ENCODE data around the gene SNX7.

The SNX7 gene

DNA sequence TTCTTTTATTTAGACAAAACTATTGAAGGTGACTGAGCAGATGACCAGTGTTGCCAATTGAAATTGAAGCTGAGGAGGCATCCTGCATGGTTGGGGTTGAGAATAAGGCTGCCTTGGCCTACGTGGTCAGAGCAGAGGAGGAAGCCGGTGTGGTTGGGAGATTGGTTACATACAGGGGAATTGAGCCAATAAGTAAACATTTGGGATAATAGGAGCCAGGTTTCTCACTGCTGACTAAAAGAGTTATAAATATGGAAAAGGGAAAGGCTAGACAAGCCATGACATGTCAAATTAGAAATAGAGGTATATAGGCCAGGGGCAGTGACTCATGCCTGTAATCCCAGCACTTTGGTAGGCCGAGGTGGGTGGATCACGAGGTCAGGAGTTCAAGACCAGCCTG lies 15.8 kb downstream of the SNX7 start:
- H3K9me3 Mint-ChIP-seq, result peaks cover 4% of the 10 kb centered on the region
- no peak overlapping the region for H3K27ac Mint-ChIP-seq
- H3K27me3 Mint-ChIP-seq, result no peaks in the 10 kb centered on the region
- H3K4me1 Mint-ChIP-seq (ENCODE audit: low read depth), result no peaks in the 10 kb centered on the region
- no peaks in the 10 kb centered on the region for H3K36me3 Mint-ChIP-seq (ENCODE audit: low read depth)
- H3K4me3 Mint-ChIP-seq, result no peak overlapping the region

DNA sequence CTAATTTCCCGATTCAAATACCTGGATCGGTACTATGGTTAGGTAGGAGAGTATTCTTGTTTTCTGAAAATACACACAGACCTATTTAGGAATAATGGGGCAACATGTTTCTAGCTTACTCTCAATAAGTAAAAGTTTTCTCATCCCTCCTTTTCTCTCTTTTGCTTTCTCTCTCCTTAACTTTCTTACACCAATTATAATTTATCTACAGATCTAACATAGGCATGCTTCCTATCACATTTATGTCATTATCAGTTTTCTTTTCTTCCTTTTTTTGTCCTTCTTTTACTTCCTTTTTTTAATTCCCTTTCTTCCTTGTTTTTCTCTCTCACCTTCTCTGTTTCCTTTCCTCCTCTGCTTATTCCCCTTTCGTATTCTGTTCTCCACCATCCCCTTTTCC lies 20.3 kb downstream of the SNX7 start:
- H3K4me1 Mint-ChIP-seq (ENCODE audit: low read depth), result no peaks in the 10 kb centered on the region
- H3K27ac Mint-ChIP-seq, result no peak overlapping the region
- H3K9me3 Mint-ChIP-seq, result peaks cover 4% of the 10 kb centered on the region
- H3K4me3 Mint-ChIP-seq, result no peak overlapping the region
- no peaks in the 10 kb centered on the region for H3K36me3 Mint-ChIP-seq (ENCODE audit: low read depth)
- no peaks in the 10 kb centered on the region for H3K27me3 Mint-ChIP-seq

DNA sequence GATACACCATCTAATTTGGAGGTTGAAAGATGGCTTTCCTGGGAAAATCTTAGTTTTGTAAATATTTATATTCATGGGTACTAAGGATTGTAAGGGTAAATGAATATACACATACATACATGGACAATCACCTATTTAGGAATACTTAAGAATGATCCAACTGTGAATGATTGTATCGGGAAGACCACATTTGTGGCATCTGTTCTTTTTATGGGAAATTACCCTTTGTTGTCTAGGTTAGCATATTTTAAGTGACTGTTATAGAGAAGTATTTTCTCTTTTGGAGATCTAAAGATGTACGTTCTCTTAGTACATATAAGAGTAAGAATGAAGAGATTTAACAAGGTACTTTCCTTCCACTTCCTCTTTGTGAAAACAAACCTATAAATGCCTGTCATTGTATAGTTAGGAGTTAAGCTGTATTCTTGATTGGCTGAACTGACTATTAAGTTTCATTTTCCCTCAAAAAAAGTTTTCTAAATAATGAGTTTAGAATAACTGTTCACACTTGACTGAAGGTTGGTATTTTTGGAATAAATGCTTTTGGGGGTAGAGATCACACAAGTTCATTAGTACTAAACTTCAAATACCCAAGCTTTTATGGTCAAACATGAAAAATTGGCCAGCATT lies 26.7 kb downstream of the SNX7 start:
- no peak overlapping the region for H3K4me3 Mint-ChIP-seq
- no peaks in the 10 kb centered on the region for H3K4me1 Mint-ChIP-seq (ENCODE audit: low read depth)
- H3K36me3 Mint-ChIP-seq (ENCODE audit: low read depth), result no peaks in the 10 kb centered on the region
- no peak overlapping the region for H3K27ac Mint-ChIP-seq
- no peaks in the 10 kb centered on the region for H3K9me3 Mint-ChIP-seq
- no peaks in the 10 kb centered on the region for H3K27me3 Mint-ChIP-seq

DNA sequence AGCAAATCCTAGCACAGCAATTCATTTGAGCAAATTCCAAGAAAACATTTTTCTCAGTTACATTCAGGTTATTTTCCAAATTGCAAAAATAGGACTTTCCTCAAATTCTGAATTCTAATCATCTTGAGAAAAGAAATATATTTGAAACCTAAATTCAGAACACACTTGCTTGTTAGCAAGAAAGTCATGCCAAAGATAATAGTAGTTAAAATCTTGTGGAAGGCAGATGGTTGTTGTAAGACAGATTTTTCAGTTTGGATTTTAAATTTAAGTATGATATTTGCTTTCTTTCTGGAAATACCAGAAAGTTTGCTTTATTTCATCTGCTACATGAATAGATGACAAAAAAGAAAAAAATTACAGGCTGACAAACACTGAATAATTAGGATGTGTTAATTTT lies 29.1 kb downstream of the SNX7 start:
- Mint-ChIP-seq H3K27me3 (no peaks in the 10 kb centered on the region), H3K9me3 (no peaks in the 10 kb centered on the region), H3K27ac (no peak overlapping the region), H3K36me3 (ENCODE audit: low read depth) (no peaks in the 10 kb centered on the region), H3K4me3 (no peak overlapping the region), H3K4me1 (ENCODE audit: low read depth) (no peaks in the 10 kb centered on the region)

DNA sequence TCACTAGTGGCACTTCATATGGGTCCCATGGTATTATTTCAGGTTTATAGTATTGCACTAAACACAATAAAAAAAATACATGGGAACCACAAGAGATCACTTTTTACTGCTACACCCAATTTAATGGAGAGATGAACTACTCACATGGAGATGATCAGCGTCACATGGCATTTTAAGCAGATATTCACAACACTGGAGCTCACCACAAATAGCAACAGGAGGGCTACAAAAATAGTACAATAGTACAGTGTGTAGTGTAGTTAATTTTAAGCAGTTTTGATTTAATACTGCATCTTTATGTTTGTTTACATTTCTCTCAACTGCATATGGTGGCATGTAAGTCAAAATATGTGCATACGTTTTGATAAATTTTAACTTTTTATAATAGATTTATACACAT lies 31.0 kb downstream of the SNX7 start:
- no peaks in the 10 kb centered on the region for H3K27me3 Mint-ChIP-seq
- H3K4me3 Mint-ChIP-seq, result no peak overlapping the region
- no peak overlapping the region for H3K27ac Mint-ChIP-seq
- H3K36me3 Mint-ChIP-seq (ENCODE audit: low read depth), result no peaks in the 10 kb centered on the region
- no peaks in the 10 kb centered on the region for H3K4me1 Mint-ChIP-seq (ENCODE audit: low read depth)
- H3K9me3 Mint-ChIP-seq, result no peaks in the 10 kb centered on the region

DNA sequence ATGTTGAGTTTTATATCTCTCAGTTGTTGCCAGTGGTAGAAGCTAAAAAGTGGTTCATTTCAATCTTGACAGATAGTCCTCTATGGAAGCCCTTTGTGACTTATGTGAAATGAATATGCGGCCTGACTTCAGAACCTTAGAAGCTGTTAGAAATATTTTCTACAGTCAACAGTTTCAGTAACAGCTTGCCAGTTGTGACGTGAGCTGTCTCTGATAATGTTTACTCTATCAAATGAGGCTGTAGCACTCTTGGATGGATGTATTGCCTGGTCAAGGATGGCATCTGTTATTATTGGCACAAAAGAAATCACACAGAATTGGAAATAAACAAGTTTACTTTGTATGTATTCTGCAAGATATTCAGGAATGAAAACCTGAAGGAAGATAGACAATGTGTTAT lies 31.9 kb downstream of the SNX7 start:
- Mint-ChIP-seq H3K36me3 (ENCODE audit: low read depth) (no peaks in the 10 kb centered on the region), H3K27me3 (no peaks in the 10 kb centered on the region)

DNA sequence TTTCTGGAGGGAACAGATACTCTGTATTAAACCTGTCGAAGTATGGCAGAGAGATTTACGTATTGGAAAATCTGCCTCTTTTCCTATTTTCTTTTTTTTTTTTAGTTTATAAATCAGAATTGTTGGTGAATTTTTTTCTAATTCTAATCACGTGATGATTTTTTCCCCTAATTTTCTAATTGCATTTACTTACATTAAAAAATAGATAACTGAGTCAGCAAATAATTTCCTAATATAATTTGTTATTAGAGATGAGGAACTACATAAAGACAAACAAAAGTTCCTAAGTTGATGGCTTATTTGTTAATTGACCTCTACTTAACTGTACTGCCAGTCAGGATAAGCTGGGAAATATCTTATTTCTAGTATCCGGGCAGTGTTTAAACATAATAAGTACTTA lies 34.6 kb downstream of the SNX7 start:
- H3K4me1 Mint-ChIP-seq (ENCODE audit: low read depth), result no peaks in the 10 kb centered on the region
- H3K27me3 Mint-ChIP-seq, result no peaks in the 10 kb centered on the region
- no peaks in the 10 kb centered on the region for H3K36me3 Mint-ChIP-seq (ENCODE audit: low read depth)
- H3K9me3 Mint-ChIP-seq, result no peaks in the 10 kb centered on the region
- no peak overlapping the region for H3K27ac Mint-ChIP-seq
- no peak overlapping the region for H3K4me3 Mint-ChIP-seq

More for the DNA sequence above, 31.9 kb downstream of the SNX7 start:
- no peaks in the 10 kb centered on the region for H3K4me1 Mint-ChIP-seq (ENCODE audit: low read depth)
- no peak overlapping the region for H3K27ac Mint-ChIP-seq
- no peak overlapping the region for H3K4me3 Mint-ChIP-seq
- H3K9me3 Mint-ChIP-seq, result no peaks in the 10 kb centered on the region

DNA sequence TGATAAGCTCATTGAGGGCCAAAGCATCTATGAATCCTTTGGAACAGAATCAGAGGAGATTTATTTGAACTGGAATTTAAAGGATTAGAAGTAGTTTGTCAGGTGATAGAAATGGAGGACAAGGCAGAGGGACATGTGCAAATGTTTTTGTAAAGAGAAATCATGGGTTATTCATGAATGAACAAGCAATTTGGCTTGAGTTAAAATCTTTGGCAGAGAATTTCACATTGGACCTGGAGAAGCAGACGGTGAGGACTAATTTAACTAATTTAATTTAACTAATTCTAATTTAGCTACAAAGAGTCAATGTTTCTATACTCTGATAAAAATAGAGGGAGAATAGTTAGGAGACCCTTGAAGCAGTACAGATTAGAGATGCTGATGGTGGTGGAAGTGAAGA lies 36.3 kb downstream of the SNX7 start:
- no peaks in the 10 kb centered on the region for H3K36me3 Mint-ChIP-seq (ENCODE audit: low read depth)
- H3K4me1 Mint-ChIP-seq (ENCODE audit: low read depth), result no peaks in the 10 kb centered on the region
- no peaks in the 10 kb centered on the region for H3K9me3 Mint-ChIP-seq
- no peak overlapping the region for H3K27ac Mint-ChIP-seq
- no peaks in the 10 kb centered on the region for H3K27me3 Mint-ChIP-seq
- H3K4me3 Mint-ChIP-seq, result no peak overlapping the region

DNA sequence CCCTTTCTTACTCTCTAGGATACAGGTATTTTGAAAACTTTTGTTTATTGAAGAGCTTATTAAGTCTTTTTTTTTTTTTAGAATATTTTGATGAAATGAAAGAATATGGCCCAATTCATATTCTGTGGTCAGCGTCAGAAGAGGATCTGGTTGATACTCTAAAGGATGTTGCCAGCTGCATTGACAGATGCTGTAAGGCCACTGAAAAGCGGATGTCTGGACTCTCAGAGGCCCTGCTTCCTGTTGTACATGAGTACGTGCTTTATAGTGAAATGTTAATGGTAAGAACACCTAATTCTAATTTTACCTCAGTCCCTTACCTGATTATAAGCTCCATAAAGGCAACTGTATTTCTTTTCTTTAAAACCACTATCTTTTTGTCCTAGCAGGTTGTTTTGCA lies 37.1 kb downstream of the SNX7 start:
- H3K27me3 Mint-ChIP-seq, result peaks cover 3% of the 10 kb centered on the region
- H3K36me3 Mint-ChIP-seq (ENCODE audit: low read depth), result no peaks in the 10 kb centered on the region
- H3K9me3 Mint-ChIP-seq, result no peaks in the 10 kb centered on the region
- no peak overlapping the region for H3K27ac Mint-ChIP-seq
- H3K4me3 Mint-ChIP-seq, result no peak overlapping the region
- no peaks in the 10 kb centered on the region for H3K4me1 Mint-ChIP-seq (ENCODE audit: low read depth)

DNA sequence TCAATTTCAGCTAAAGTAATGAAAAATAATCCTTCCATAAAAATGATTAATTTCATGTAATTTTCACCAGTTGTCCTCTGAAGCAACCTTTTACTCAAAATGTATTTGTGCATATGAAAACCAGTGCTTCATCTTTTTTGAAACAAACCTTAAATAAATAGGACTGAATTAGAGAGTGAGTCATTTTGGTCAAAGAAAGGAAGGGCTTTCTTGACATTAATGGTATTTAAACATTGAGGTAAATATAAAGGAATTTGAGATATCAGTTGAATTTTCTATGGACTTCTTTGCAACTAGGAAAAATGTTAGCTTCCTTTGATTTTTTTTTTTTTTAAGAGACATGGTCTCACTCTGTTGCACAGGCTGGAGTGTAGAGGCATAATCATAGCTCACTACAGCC lies 38.7 kb downstream of the SNX7 start:
- H3K27me3 Mint-ChIP-seq, result peaks cover 3% of the 10 kb centered on the region
- no peaks in the 10 kb centered on the region for H3K9me3 Mint-ChIP-seq
- no peak overlapping the region for H3K27ac Mint-ChIP-seq
- no peak overlapping the region for H3K4me3 Mint-ChIP-seq
- no peaks in the 10 kb centered on the region for H3K4me1 Mint-ChIP-seq (ENCODE audit: low read depth)
- no peaks in the 10 kb centered on the region for H3K36me3 Mint-ChIP-seq (ENCODE audit: low read depth)

DNA sequence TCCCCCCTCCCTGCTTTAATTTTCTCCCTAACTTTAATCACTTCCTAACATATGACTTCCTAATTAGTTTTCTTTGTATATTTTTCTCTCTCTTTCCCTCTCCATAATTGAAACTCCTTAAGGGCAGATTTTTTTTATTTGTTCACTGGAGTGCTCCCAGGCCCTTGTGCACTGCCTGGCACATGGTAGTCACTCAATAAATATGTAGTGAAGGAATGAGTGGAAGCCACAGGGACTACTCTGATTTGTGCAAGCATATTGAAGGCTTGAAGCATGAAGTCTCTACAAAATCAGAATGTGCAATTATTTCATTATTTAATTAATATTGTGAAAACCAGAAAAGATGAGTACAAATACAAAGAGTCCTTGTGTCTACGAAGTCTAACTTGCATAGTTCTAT lies 41.5 kb downstream of the SNX7 start:
- Mint-ChIP-seq H3K4me1 (ENCODE audit: low read depth) (no peaks in the 10 kb centered on the region), H3K4me3 (no peak overlapping the region), H3K27ac (no peak overlapping the region), H3K27me3 (peaks cover 3% of the 10 kb centered on the region), H3K36me3 (ENCODE audit: low read depth) (no peaks in the 10 kb centered on the region), H3K9me3 (no peaks in the 10 kb centered on the region)

DNA sequence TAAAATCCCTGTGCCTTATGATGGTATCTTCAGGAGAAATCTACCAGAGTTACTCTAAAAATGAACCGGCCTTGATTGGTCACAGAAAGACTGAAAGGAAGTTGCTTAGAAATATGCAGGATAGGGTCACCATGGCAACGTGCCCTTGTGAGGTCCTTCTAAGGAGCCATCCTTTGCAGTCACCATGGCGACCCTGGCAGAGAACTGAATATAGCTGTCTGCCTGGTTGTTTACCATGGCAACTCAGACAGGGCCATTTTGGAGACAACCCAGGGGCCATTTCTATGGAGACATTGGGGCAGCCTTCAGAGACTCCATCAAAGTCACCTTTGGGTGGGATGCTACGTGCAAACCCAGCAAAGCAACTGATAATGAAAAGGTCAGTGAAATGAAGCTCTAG lies 43.0 kb downstream of the SNX7 start:
- Mint-ChIP-seq H3K27me3 (peaks cover 3% of the 10 kb centered on the region), H3K27ac (no peak overlapping the region), H3K36me3 (ENCODE audit: low read depth) (no peaks in the 10 kb centered on the region), H3K4me1 (ENCODE audit: low read depth) (no peaks in the 10 kb centered on the region), H3K4me3 (no peak overlapping the region), H3K9me3 (no peaks in the 10 kb centered on the region)

DNA sequence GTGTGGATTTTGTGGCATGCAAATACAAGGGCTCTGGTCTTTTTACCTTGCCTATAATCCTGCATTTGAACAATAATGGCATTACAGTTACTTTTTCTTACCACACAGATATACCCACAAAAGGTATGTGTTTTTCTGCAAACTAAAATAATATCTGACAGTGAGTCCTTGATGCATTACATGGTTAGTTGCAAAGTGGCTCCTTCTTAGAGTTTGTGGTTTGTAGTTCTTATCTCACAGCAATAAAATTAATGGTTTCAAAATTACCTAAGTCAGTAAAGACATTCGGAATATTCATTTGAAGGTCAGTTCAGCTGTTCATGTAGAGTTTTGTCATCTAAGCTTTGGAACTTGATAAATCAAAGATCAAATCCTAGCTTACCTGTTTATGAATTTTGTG lies 43.5 kb downstream of the SNX7 start:
- peaks cover 3% of the 10 kb centered on the region for H3K27me3 Mint-ChIP-seq
- no peak overlapping the region for H3K4me3 Mint-ChIP-seq

DNA sequence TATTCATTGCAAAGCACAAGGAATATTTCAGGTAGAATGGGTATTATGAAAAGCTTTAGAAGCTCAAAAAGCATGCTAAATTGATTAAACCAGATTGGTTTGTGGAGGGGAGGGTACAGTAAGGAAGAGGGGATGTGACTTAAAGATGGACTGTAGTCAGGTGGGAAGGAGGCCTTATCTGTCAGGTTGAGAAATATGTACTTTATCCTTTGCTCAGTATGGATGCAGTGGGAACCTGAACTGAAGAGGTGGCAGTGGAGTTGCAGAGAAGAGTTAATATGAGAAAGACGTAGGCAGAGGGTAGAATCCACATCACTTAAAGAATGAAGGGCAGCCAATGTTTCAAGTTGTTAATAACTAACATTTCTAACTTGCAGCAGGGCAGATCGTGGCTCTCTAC lies 44.1 kb downstream of the SNX7 start:
- Mint-ChIP-seq H3K36me3 (ENCODE audit: low read depth) (no peaks in the 10 kb centered on the region), H3K9me3 (no peaks in the 10 kb centered on the region), H3K27ac (no peak overlapping the region), H3K27me3 (peaks cover 3% of the 10 kb centered on the region), H3K4me3 (no peak overlapping the region), H3K4me1 (ENCODE audit: low read depth) (no peaks in the 10 kb centered on the region)

More for the DNA sequence above, 43.5 kb downstream of the SNX7 start:
- no peak overlapping the region for H3K27ac Mint-ChIP-seq
- no peaks in the 10 kb centered on the region for H3K36me3 Mint-ChIP-seq (ENCODE audit: low read depth)
- no peaks in the 10 kb centered on the region for H3K4me1 Mint-ChIP-seq (ENCODE audit: low read depth)
- no peaks in the 10 kb centered on the region for H3K9me3 Mint-ChIP-seq

DNA sequence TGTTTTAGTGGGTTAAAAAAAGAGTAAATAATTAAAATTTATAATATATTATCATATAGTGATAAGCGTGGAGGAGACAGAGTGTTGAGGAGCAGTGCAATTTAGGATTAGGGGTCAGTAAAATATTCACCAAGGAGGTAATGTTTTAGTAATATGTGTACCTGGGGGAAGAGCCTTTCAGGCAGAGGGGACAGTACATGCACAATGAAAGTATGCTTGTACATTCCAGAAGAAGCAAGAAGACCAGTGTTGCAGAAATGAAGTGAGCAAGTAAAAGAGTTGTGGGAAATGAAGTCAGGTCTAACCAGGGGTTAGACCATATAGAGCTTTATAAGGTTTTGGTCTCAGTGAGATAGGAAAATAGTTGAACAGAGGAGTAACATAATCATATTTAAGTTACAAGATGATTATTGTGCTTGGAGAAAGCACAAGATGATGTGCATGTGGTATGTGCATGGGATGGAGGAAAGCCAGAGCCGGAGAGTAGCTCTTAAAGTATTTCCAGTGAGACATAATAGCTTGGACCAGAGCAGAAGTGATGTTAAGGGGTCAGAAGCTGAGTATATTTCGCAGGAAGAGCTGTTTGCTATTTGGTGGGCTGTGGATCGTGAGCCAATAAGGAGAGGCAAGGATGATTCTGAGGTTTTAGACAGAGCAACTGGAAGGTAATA lies 44.8 kb downstream of the SNX7 start:
- H3K4me3 Mint-ChIP-seq, result no peak overlapping the region
- H3K36me3 Mint-ChIP-seq (ENCODE audit: low read depth), result no peaks in the 10 kb centered on the region
- no peaks in the 10 kb centered on the region for H3K9me3 Mint-ChIP-seq
- H3K27ac Mint-ChIP-seq, result no peak overlapping the region
- no peaks in the 10 kb centered on the region for H3K4me1 Mint-ChIP-seq (ENCODE audit: low read depth)
- peaks cover 3% of the 10 kb centered on the region for H3K27me3 Mint-ChIP-seq

DNA sequence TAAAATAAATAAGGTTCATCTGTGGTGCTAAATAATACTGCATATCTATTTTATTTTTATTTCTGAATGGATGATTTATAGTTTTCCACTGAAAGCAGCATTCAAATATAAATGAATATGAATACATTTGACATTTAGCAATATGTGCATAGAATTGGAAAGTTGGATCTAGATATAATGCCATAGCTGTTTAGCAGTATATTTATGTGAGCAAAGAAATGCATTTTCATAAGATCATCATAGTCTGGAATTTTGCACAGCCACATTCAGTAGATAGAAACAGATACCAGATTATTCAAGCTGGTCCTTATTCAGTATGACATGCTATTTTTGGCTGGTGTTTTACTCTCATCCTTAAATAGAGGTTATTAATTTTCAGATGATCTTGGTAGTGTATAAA lies 46.0 kb downstream of the SNX7 start:
- peaks cover 4% of the 10 kb centered on the region for H3K9me3 Mint-ChIP-seq
- H3K4me3 Mint-ChIP-seq, result no peak overlapping the region
- no peak overlapping the region for H3K27ac Mint-ChIP-seq
- no peaks in the 10 kb centered on the region for H3K4me1 Mint-ChIP-seq (ENCODE audit: low read depth)
- H3K27me3 Mint-ChIP-seq, result peaks cover 6% of the 10 kb centered on the region
- no peaks in the 10 kb centered on the region for H3K36me3 Mint-ChIP-seq (ENCODE audit: low read depth)
